OCI-LY1 (cell line): ENCODE data around the gene ATP5PF.
"Not testable (repeated sequence)": the region's sequence is repeated elsewhere in the genome, so short reads cannot be mapped to it uniquely, and the experiment has no call there.

Experiments
- H2AFZ ChIP-seq: fragments of 200-600 bp; sonication (generic), shearing (Covaris generic); 2 replicates; pipeline ENCODE4 v1.6.0; 2014; ENCODE audit warnings: antibody characterized with exemption, mild to moderate bottlenecking, low read length
- H3F3A ChIP-seq: fragments of 200-600 bp; sonication (generic), shearing (Covaris generic); 2 replicates; pipeline ENCODE4 v1.6.0; 2014; ENCODE audit warnings: mild to moderate bottlenecking, antibody characterized with exemption, low read length, moderate library complexity; ENCODE audit not compliant: insufficient read depth
- H3K27ac ChIP-seq: fragments of 200-600 bp; sonication (generic); 2 replicates; pipeline ENCODE4 v1.5.1; 2014; ENCODE audit warnings: low read length, mixed run types, mild to moderate bottlenecking, low read depth; ENCODE audit not compliant: poor library complexity, severe bottlenecking
- H3K27me3 ChIP-seq: fragments of 200-600 bp; sonication (generic); 2 replicates; pipeline ENCODE4 v1.6.0; 2014; ENCODE audit warnings: antibody characterized with exemption, mild to moderate bottlenecking, low read length, moderate library complexity; ENCODE audit not compliant: insufficient read depth
- H3K36me3 ChIP-seq: fragments of 200-600 bp; sonication (generic); 2 replicates; pipeline ENCODE4 v1.6.1; 2014; ENCODE audit warnings: mild to moderate bottlenecking, antibody characterized with exemption, low read length, moderate library complexity, mixed read lengths; ENCODE audit not compliant: insufficient read depth
- H3K4me1 ChIP-seq: fragments of 200-600 bp; sonication (generic); 2 replicates; pipeline ENCODE4 v1.5.1; 2014; ENCODE audit warnings: mild to moderate bottlenecking, low read length, moderate library complexity; ENCODE audit not compliant: insufficient read depth, severe bottlenecking
- H3K4me2 ChIP-seq: fragments of 200-600 bp; sonication (generic), shearing (Covaris generic); 2 replicates; pipeline ENCODE4 v1.6.1; 2014; ENCODE audit warnings: low read length
- H3K4me3 ChIP-seq: fragments of 200-600 bp; sonication (generic); 2 replicates; pipeline ENCODE4 v1.5.1; 2014; ENCODE audit warnings: low read length, low read depth, mild to moderate bottlenecking, mixed read lengths; ENCODE audit not compliant: poor library complexity, severe bottlenecking
- H3K79me2 ChIP-seq: fragments of 200-600 bp; shearing (Covaris generic); 2 replicates; pipeline ENCODE4 v1.6.1; 2016; ENCODE audit warnings: mixed run types, low read length, mixed read lengths; ENCODE audit not compliant: insufficient read depth
- H3K9ac ChIP-seq: fragments of 200-600 bp; sonication (generic), shearing (Covaris generic); 2 replicates; pipeline ENCODE4 v1.6.1; 2014; ENCODE audit warnings: mild to moderate bottlenecking, low read length, mixed read lengths
- H3K9me2 ChIP-seq: fragments of 200-600 bp; sonication (generic), shearing (Covaris generic); 2 replicates; pipeline ENCODE4 v1.6.1; 2014; ENCODE audit warnings: low read depth, mild to moderate bottlenecking, low read length, mixed read lengths
- H3K9me3 ChIP-seq: fragments of 200-600 bp; shearing (Covaris generic); 2 replicates; pipeline ENCODE4 v1.6.1; 2014; ENCODE audit warnings: low read length, mixed read lengths
- H4K20me1 ChIP-seq: fragments of 200-600 bp; sonication (generic), shearing (Covaris generic); 2 replicates; pipeline ENCODE4 v1.6.0; 2016; ENCODE audit warnings: mild to moderate bottlenecking, low read length; ENCODE audit not compliant: insufficient read depth
- CTCF ChIP-seq: fragments of 200-600 bp; sonication (generic), shearing (Covaris generic); IDR thresholded peaks from 2 replicates; pipeline ENCODE4 v1.5.1; 2017; ENCODE audit warnings: mild to moderate bottlenecking, antibody characterized with exemption, low read length, moderate library complexity, mixed read lengths
- EZH2 ChIP-seq: fragments of 200-600 bp; sonication (generic), shearing (Covaris generic); IDR thresholded peaks from 2 replicates; pipeline ENCODE4 v1.8.0; 2017; ENCODE audit warnings: borderline replicate concordance, mixed run types, mild to moderate bottlenecking, antibody characterized with exemption, low read length, moderate library complexity, mixed read lengths

ATP5PF gene

DNA sequence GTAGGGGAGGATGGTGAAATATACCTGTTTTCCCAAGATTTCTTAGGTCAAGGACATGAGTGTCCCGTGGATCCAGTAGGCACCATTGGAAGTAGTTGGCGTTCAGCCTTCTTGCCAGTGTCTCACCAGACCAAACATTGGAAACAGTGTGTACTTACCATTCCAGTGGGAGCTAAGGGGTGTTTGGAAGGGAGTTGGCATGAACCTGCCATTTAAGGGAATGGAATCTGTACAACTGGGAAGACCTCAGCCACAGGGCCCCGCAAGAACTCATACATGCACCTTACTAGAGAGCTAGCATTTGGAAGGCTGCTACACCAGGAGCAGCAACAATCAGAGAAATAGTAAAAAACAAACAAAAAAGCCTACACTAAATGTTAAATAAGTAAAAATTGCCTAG is 12.7 kb downstream of the ATP5PF start:
- Histone ChIP-seq H3K9ac (no peak overlapping the region), H3K79me2 (no peaks in the 10 kb centered on the region), H3K9me2 (no peaks in the 10 kb centered on the region), H3K4me2 (no peak overlapping the region), H4K20me1 (no peaks in the 10 kb centered on the region), H3K4me3 (no peak overlapping the region), H3K9me3 (no peaks in the 10 kb centered on the region), H3K27me3 (no peaks in the 10 kb centered on the region), H3K4me1 (no peaks in the 10 kb centered on the region), H3K27ac (no peak overlapping the region), H3K36me3 (peaks cover 57% of the 10 kb centered on the region), H2AFZ (no peak overlapping the region), H3F3A (no peaks in the 10 kb centered on the region)
- TF ChIP-seq CTCF (no peak), EZH2 (no peak)

GRCh38 chr21:25717491-25718147 is 17.1 kb downstream of the ATP5PF start:
- H3K4me1 ChIP-seq: no peaks in the 10 kb centered on the region
- H4K20me1 ChIP-seq: no peaks in the 10 kb centered on the region
- H3K27me3 ChIP-seq: no peaks in the 10 kb centered on the region
- H3K4me2 ChIP-seq: no peak overlapping the region
- no peaks in the 10 kb centered on the region for H3F3A ChIP-seq
- no peaks in the 10 kb centered on the region for H3K9me2 ChIP-seq
- H2AFZ ChIP-seq: no peak overlapping the region
- no peak for TF ChIP-seq EZH2
- no peak for TF ChIP-seq CTCF
- H3K79me2 ChIP-seq: no peaks in the 10 kb centered on the region
- peaks cover 24% of the 10 kb centered on the region for H3K36me3 ChIP-seq
- H3K27ac ChIP-seq: no peak overlapping the region
- H3K4me3 ChIP-seq: no peak overlapping the region
- no peak overlapping the region for H3K9ac ChIP-seq
- no peaks in the 10 kb centered on the region for H3K9me3 ChIP-seq

DNA sequence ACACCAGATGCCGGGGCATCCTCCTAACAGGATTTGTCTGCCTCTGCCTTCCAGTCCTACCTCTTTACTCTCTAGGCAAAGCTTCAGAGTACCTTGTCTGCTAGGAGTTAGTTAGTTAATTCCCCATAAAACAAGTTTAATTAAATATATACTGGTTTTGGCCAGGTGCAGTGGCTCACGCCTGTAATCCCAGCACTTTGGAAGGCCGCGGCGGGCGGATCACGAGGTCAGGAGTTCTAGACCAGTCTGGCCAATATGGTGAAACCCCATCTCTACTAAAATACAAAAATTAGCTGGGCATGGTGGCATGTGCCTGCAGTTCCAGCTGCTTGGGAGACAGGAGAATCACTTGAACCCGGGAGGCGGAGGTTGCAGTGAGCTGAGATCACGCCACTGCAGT is 20.6 kb downstream of the ATP5PF start:
- H3K36me3 ChIP-seq, H3F3A ChIP-seq, H2AFZ ChIP-seq: not testable (repeated sequence)

GRCh38 chr21:25710550-25710949 is 24.2 kb downstream of the ATP5PF start:
- Histone ChIP-seq H3K9me3 (no peaks in the 10 kb centered on the region), H4K20me1 (no peaks in the 10 kb centered on the region), H3F3A (no peaks in the 10 kb centered on the region), H3K4me3 (no peak overlapping the region), H3K27me3 (no peaks in the 10 kb centered on the region), H3K27ac (no peak overlapping the region), H3K36me3 (no peaks in the 10 kb centered on the region), H2AFZ (no peak overlapping the region), H3K9me2 (no peaks in the 10 kb centered on the region), H3K9ac (no peak overlapping the region), H3K79me2 (no peaks in the 10 kb centered on the region), H3K4me1 (no peaks in the 10 kb centered on the region), H3K4me2 (no peak overlapping the region)
- no peak for TF ChIP-seq CTCF
- TF ChIP-seq EZH2: no peak

More for the DNA sequence above, 20.6 kb downstream of the ATP5PF start:
- H3K4me1 ChIP-seq, H3K9ac ChIP-seq, H4K20me1 ChIP-seq, H3K27ac ChIP-seq, H3K4me2 ChIP-seq, H3K9me3 ChIP-seq, H3K4me3 ChIP-seq, H3K79me2 ChIP-seq, H3K9me2 ChIP-seq, H3K27me3 ChIP-seq: not testable (repeated sequence)
